CD4-positive, alpha-beta T cell (primary cell): ENCODE results near the gene PPP5C. TPM values are rescaled to one million over a fixed set of nuclear protein-coding genes. Genes with fewer than 3 reads are reported as not detected.

Experiments used
- ATAC-seq: fragments of 200-7000 bp; cut with Tn5 transposase; one replicate; pipeline ENCODE4 v1.10.0; 2022; ENCODE audit warnings: mild to moderate bottlenecking; ENCODE audit not compliant: poor library complexity
- CTCF ChIA-PET: fragments of 350-600 bp; sonication (Branson Sonifier 250); formaldehyde crosslinking; loops from one replicate; lab custom pipeline; 2021; ENCODE audit warnings: antibody characterized with exemption, inconsistent platforms; lab: Charles Lee
- POLR2A ChIA-PET: fragments of 350-600 bp; sonication (Branson Sonifier 250); formaldehyde crosslinking; loops from one replicate; lab custom pipeline; 2021; ENCODE audit warnings: antibody characterized with exemption, inconsistent platforms; lab: Charles Lee
- DNase-seq, 14 experiments: peaks; one replicate each; pipeline ENCODE4 v3.0.0-alpha.2; 2013 to 2020; ENCODE audit warnings: mixed read lengths in 2 of 14
- H3K27ac ChIP-seq, 2 donors: one replicate each; pipeline versions ENCODE4 v1.5.1 to v1.7.0; 2013; ENCODE audit warnings: low read length in 2 of 2, low read depth in 1 of 2, mild to moderate bottlenecking in 1 of 2
- H3K27me3 ChIP-seq, 2 experiments: 1 replicate in 1 of 2; 2 replicates in 1 of 2; pipeline versions ENCODE4 v1.6.1 to v1.7.0; 2013; ENCODE audit warnings: low read length in 2 of 2, control low read depth in 1 of 2, mild to moderate bottlenecking in 1 of 2, moderate library complexity in 1 of 2; ENCODE audit not compliant: insufficient read depth in 2 of 2, control insufficient read depth in 1 of 2
- H3K36me3 ChIP-seq: one replicate; pipeline ENCODE4 v1.6.1; 2013; ENCODE audit warnings: low read length, control low read depth; ENCODE audit not compliant: insufficient read depth
- H3K4me1 ChIP-seq: one replicate; pipeline ENCODE4 v1.6.1; 2013; ENCODE audit warnings: low read length, control low read depth; ENCODE audit not compliant: insufficient read depth
- H3K4me3 ChIP-seq: one replicate; pipeline ENCODE4 v1.5.1; 2013; ENCODE audit warnings: mild to moderate bottlenecking, low read length, moderate library complexity
- H3K9me3 ChIP-seq, 2 experiments: 1 replicate in 1 of 2; 2 replicates in 1 of 2; pipeline versions ENCODE4 v1.6.1 to v1.7.0; 2013; ENCODE audit warnings: low read length in 2 of 2, mild to moderate bottlenecking in 2 of 2, control low read depth in 1 of 2, moderate library complexity in 1 of 2; ENCODE audit not compliant: control insufficient read depth in 1 of 2, insufficient read depth in 1 of 2
- H3K27ac Mint-ChIP-seq: one replicate; pipeline ENCODE4 v1.8.0; 2020; ENCODE audit warnings: mixed read lengths
- H3K27me3 Mint-ChIP-seq: one replicate; pipeline ENCODE4 v1.8.0; 2021; ENCODE audit warnings: mixed read lengths
- H3K36me3 Mint-ChIP-seq: one replicate; pipeline ENCODE4 v1.8.0; 2021; ENCODE audit warnings: low read depth, mixed read lengths
- H3K4me1 Mint-ChIP-seq: one replicate; pipeline ENCODE4 v1.8.0; 2021; ENCODE audit warnings: low read depth, mixed read lengths
- H3K4me3 Mint-ChIP-seq: one replicate; pipeline ENCODE4 v1.8.0; 2020; ENCODE audit warnings: mild to moderate bottlenecking, mixed read lengths
- H3K9me3 Mint-ChIP-seq: one replicate; pipeline ENCODE4 v1.8.0; 2020; ENCODE audit warnings: mixed read lengths
- intact Hi-C, 2 experiments: fragments of 100-400 bp; cut with DNase I in 1 of 2; cut with micrococcal nuclease in 1 of 2; formaldehyde crosslinking; loops; one replicate each; pipeline versions ENCODE4 v1.15.1 to v1.9.0; 2023 to 2025; cut with DNase I, micrococcal nuclease
- total RNA-seq, 174 experiments: library from RNA in 2 of 174; stranded (reverse) in 2 of 174; gene quantifications; one replicate each; pipeline ENCODE4 v1.2.3 and lab custom pipeline; 2021 to 2026
- TF ChIP-seq, protein P1 (sequence below): fragments of 200-600 bp; IDR thresholded peaks from one replicate; pipeline ENCODE4 v1.8.0; 2022; ENCODE audit warnings: antibody characterized with exemption, mild to moderate bottlenecking

The PPP5C gene
- total RNA-seq, 2 experiments from 2014 or later = 18.9 to 20.2 TPM

DNA sequence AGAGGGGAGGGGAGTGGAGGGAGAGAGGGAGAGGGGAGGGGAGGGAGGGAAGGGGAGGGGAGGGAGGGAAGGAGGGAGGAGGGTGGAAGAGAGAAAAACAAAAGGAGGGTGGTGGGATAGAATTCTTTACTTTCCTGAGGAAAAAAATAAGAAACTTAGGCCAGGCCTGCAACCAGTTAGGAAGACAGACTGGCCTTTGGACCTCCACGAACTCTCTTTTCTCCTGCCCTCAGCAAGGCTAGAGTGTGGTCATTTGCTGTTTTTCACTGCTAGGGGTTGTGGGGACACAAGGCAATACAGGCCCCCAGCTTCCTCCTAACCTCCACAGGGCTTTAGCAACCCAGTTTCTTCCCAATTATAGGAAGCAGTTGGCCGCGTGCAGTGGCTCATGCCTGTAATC, 62.3 kb downstream of the PPP5C start:
- intact Hi-C loops = no loop called here
- H3K27ac ChIP-seq = no peak overlapping the region
- H3K9me3 ChIP-seq = peaks cover 0 to 39% of the 10 kb centered on the region in 2 experiments
- H3K36me3 ChIP-seq = no peaks in the 10 kb centered on the region
- Mint-ChIP-seq H3K9me3 (no peaks in the 10 kb centered on the region), H3K4me3 (no peak overlapping the region), H3K4me1 (peaks cover 16% of the 10 kb centered on the region), H3K27ac (no peak overlapping the region), H3K27me3 (peaks cover 84% of the 10 kb centered on the region), H3K36me3 (no peaks in the 10 kb centered on the region)
- ATAC-seq (no peak), DNase-seq (no peak)
- H3K4me3 ChIP-seq = no peak overlapping the region
- CTCF ChIA-PET = no interaction called here
- POLR2A ChIA-PET = no interaction called here
- H3K27me3 ChIP-seq = peaks cover 68 to 79% of the 10 kb centered on the region in 2 experiments
- TF ChIP-seq, protein P1, sequence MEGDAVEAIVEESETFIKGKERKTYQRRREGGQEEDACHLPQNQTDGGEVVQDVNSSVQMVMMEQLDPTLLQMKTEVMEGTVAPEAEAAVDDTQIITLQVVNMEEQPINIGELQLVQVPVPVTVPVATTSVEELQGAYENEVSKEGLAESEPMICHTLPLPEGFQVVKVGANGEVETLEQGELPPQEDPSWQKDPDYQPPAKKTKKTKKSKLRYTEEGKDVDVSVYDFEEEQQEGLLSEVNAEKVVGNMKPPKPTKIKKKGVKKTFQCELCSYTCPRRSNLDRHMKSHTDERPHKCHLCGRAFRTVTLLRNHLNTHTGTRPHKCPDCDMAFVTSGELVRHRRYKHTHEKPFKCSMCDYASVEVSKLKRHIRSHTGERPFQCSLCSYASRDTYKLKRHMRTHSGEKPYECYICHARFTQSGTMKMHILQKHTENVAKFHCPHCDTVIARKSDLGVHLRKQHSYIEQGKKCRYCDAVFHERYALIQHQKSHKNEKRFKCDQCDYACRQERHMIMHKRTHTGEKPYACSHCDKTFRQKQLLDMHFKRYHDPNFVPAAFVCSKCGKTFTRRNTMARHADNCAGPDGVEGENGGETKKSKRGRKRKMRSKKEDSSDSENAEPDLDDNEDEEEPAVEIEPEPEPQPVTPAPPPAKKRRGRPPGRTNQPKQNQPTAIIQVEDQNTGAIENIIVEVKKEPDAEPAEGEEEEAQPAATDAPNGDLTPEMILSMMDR = no peak
- peaks cover 9% of the 10 kb centered on the region for H3K4me1 ChIP-seq

DNA sequence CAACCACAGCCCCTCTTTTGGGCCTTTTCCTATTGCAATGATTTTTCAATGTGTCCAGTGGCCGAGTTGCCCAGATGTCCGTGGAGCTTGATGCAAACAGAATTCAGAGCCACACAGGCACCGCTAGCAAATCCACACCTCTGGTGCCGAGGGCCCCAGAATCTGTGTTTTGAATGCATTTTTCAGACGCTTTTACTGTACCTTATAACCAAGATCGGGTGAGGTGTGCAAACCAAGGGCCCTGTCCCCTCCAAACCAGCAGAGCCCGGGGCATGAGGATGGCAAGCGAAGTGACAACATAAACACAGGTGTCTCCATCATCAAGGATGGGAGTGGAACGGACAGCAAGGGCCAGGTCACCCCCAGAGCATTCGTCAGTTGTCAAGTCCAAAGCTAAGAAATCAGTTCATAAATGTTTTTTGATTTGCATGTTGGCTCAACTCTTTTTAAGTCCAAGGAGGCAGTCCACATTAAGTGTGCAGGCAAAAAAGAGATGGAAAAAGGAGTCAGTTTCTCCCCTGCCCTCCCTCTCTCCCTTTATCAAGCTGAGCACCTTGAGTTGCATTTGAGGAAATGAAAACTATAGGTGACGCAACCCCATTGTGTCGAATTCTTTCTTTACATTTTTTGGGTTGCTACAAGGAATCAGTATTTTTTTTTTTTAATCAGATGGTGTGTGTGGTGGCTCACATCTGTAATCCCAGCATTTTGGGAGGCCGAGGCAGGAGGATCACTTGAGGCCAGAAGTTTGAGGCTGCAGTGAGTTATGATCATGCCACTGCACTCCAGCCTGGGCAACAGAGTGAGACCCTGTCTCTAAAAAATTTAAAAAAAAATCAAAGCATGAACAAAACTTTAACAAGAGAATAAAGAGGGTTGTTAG, 63.6 kb downstream of the PPP5C start:
- H3K4me3 Mint-ChIP-seq = no peak overlapping the region
- ChIA-PET CTCF (no interaction called here), POLR2A (no interaction called here)
- Histone ChIP-seq H3K27ac (no peak overlapping the region), H3K9me3 (peaks cover 0 to 39% of the 10 kb centered on the region in 2 experiments), H3K4me3 (no peak overlapping the region), H3K36me3 (no peaks in the 10 kb centered on the region), H3K27me3 (peaks cover 66 to 77% of the 10 kb centered on the region in 2 experiments), H3K4me1 (no peaks in the 10 kb centered on the region)
- intact Hi-C loops = no loop called here
- DNase-seq = no peak
- TF ChIP-seq, protein P1 = no peak
- peaks cover 9% of the 10 kb centered on the region for H3K4me1 Mint-ChIP-seq
- no peak overlapping the region for H3K27ac Mint-ChIP-seq
- H3K27me3 Mint-ChIP-seq = peaks cover 83% of the 10 kb centered on the region
- no peaks in the 10 kb centered on the region for H3K36me3 Mint-ChIP-seq
- H3K9me3 Mint-ChIP-seq = no peaks in the 10 kb centered on the region
- ATAC-seq = no peak

DNA sequence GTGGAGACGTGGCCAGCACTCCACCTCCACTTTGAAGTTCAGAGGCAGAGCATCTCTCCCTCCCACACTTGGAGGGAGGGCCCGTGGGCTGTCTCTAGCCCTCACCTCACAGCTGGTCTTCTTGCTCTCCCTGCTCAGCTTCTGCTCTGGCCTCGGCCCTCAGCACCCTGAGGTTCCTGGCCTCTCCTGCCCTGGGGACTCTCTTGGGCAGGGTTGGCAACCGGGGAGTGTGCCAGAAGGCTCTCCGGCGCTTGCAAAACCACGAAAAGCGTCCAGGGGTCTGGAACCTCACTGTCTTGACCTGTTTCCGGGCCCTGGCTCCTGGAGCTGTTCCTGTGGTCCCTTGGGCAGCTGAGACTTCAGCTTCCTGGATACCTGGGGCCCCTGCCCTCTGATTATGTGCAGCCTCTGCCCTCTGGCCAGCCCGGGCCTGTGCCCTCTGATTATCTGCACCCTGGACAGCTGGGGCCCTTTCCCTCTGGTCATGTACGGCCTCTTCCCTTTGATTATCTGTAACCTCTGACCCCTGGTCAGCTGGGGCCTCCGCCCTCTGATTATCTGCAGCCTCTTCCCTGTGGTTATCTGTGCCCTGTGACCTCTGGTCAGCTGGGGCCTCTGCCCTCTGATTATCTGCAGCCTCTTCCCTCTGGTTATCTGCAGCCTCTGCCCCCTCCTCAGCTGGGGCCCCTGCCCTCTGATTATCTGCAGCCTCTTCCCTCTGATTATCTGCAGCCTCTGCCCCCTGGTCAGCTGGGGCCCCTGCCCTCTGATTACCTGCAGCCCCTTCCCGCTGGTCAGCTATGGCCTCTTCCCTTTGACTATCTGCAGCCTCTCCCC, 64.4 kb downstream of the PPP5C start:
- intact Hi-C loops = no loop called here
- H3K4me1 ChIP-seq = peaks cover 3% of the 10 kb centered on the region
- H3K36me3 Mint-ChIP-seq = no peaks in the 10 kb centered on the region
- POLR2A ChIA-PET = no interaction called here
- peaks cover 0 to 36% of the 10 kb centered on the region in 2 experiments for H3K9me3 ChIP-seq
- no peak overlapping the region for H3K4me3 ChIP-seq
- H3K4me3 Mint-ChIP-seq = no peak overlapping the region
- TF ChIP-seq, protein P1 = no peak
- H3K27me3 Mint-ChIP-seq = peaks cover 83% of the 10 kb centered on the region
- CTCF ChIA-PET = no interaction called here
- peaks cover 66 to 77% of the 10 kb centered on the region in 2 experiments for H3K27me3 ChIP-seq
- no peak for ATAC-seq
- H3K9me3 Mint-ChIP-seq = no peaks in the 10 kb centered on the region
- H3K27ac ChIP-seq = no peak overlapping the region
- no peaks in the 10 kb centered on the region for H3K36me3 ChIP-seq
- H3K4me1 Mint-ChIP-seq = peaks cover 14% of the 10 kb centered on the region
- H3K27ac Mint-ChIP-seq = no peak overlapping the region
- DNase-seq = no peak
